ENCODE measurements around the gene KRTAP19-1. TPM values are rescaled to one million over a fixed set of nuclear protein-coding genes. Genes with fewer than 3 reads are reported as not detected.

The KRTAP19-1 gene
- polyA plus RNA-seq, 1 experiment = not detected

DNA sequence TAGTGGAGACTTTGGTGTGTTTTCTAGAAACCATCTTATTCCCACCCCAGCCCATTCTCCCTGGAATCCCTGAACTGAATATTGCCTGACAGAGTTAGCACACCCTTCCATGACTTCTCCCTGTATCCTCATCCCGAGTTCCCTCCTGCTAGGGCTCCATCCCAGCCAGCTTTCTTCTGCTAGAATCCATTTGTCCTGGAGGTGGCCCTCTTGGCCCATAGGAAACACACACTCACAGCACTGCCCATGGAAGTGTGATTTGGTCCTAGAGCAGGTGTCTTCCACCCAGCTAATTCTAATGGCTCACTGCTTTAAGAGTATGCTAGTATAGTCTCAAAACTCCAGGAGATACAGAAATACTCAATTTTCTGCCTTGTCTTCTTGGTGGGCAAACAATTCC lies 36.0 kb downstream of the KRTAP19-1 start:
- Histone ChIP-seq H3K4me3 (ENCODE audit: low read depth, low read length) (no peak overlapping the region), H3K27me3 (ENCODE audit: control insufficient read depth, insufficient read depth, low read length) (no peaks in the 10 kb centered on the region), H3K36me3 (ENCODE audit: control insufficient read depth, insufficient read depth, low read length) (no peaks in the 10 kb centered on the region)
- CTCF ChIA-PET = no interaction called here
- no peak for DNase-seq (ENCODE audit: low read depth)
- POLR2A ChIA-PET = no interaction called here
- TF ChIP-seq, protein P1, sequence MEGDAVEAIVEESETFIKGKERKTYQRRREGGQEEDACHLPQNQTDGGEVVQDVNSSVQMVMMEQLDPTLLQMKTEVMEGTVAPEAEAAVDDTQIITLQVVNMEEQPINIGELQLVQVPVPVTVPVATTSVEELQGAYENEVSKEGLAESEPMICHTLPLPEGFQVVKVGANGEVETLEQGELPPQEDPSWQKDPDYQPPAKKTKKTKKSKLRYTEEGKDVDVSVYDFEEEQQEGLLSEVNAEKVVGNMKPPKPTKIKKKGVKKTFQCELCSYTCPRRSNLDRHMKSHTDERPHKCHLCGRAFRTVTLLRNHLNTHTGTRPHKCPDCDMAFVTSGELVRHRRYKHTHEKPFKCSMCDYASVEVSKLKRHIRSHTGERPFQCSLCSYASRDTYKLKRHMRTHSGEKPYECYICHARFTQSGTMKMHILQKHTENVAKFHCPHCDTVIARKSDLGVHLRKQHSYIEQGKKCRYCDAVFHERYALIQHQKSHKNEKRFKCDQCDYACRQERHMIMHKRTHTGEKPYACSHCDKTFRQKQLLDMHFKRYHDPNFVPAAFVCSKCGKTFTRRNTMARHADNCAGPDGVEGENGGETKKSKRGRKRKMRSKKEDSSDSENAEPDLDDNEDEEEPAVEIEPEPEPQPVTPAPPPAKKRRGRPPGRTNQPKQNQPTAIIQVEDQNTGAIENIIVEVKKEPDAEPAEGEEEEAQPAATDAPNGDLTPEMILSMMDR (IDR thresholded peaks at IDR 0.05; ENCODE audit: insufficient read depth, low read depth, low read length) = no peak

DNA sequence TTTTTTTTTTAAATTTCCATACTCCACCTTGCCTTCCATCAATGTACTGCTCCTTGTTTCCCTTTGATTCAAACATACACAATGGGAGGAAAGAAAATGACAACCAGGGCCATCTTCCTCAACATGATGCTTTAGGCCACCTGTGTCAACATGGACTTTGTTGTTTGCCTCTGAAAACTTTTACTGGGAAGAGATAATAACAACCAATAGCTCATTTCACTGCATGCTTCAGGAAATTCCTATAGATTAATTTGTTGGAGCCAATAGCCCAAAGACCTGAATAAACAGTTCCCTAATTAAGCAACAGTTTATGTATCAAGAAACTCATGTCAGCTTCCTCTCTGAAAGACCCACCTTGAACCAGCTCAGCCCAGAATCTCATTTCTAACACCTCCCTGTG lies 36.9 kb downstream of the KRTAP19-1 start:
- DNase-seq (ENCODE audit: low read depth) = no peak
- CTCF ChIA-PET = interaction anchor here (0.6 kb wide), 1 partner anchor 421 kb away, joined by 4 read pairs; no protein-coding TSS in a partner anchor
- Histone ChIP-seq H3K36me3 (ENCODE audit: control insufficient read depth, insufficient read depth, low read length) (no peaks in the 10 kb centered on the region), H3K27me3 (ENCODE audit: control insufficient read depth, insufficient read depth, low read length) (no peaks in the 10 kb centered on the region), H3K4me3 (ENCODE audit: low read depth, low read length) (no peak overlapping the region)
- TF ChIP-seq, protein P1 (IDR thresholded peaks at IDR 0.05; ENCODE audit: insufficient read depth, low read depth, low read length) = no peak
- POLR2A ChIA-PET = no interaction called here

DNA sequence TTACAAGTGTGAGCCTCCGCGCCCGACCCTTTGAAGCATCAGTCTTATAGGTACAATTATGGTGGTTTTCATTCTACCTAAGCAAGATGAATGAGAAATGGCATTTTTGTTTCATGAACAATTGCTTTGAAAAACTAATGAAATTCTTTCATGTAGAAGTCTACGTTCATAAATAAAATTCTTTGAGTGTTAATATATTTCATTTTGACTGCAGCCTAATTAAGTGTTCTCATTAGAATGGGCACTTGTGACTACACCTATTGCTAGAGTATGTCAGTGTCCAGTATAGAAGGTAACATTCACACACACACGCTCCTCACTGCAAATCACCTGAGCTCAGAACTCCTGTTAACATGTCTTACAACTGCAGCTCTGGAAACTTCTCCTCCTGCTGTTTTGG lies 40.2 kb downstream of the KRTAP19-1 start, which contains the start of gene KRTAP15-1:
Gene KRTAP15-1 (plus strand): TSS at position 301 of the 400 bp plus-strand sequence. CDS start 53 bp downstream, at position 354.
- TF ChIP-seq, protein P1 (IDR thresholded peaks at IDR 0.05; ENCODE audit: insufficient read depth, low read depth, low read length) = no peak
- Histone ChIP-seq H3K4me3 (ENCODE audit: low read depth, low read length) (no peak within 1 kb of the TSS), H3K27me3 (ENCODE audit: control insufficient read depth, insufficient read depth, low read length) (no peaks in the 10 kb centered on the region), H3K36me3 (ENCODE audit: control insufficient read depth, insufficient read depth, low read length) (no peaks in the 10 kb centered on the region)
- ChIA-PET CTCF (no interaction called here), POLR2A (no interaction called here)
- DNase-seq (ENCODE audit: low read depth) = no peak

DNA sequence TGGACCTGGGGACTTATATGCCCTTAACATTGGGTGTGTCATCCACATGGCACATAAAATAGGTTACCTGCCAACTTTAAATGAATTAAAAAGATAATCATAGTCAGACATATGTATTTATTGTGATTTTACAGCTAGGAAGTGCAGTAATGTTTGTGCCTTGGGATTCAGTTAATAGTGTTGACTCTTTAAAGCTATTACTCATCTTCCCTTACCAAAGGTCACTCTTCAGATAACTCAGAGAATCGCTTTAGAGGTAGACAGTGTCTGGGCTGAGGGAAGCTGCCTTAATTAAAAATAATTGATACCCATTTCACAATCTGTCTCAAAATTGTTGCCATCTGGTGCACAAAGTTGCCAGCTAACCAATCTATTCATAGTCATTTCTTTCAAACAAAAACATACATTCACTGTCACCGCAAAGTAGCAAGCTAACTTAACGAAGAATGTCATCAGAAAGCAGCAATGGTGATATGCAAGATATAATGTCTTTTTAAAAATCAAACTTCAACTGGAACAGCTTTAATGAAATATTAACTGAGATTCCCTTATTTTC lies 43.1 kb downstream of the KRTAP19-1 start:
- TF ChIP-seq, protein P1 (IDR thresholded peaks at IDR 0.05; ENCODE audit: insufficient read depth, low read depth, low read length) = no peak
- POLR2A ChIA-PET = no interaction called here
- Histone ChIP-seq H3K36me3 (ENCODE audit: control insufficient read depth, insufficient read depth, low read length) (no peaks in the 10 kb centered on the region), H3K27me3 (ENCODE audit: control insufficient read depth, insufficient read depth, low read length) (no peaks in the 10 kb centered on the region), H3K4me3 (ENCODE audit: low read depth, low read length) (no peak overlapping the region)
- CTCF ChIA-PET = no interaction called here
- no peak for DNase-seq (ENCODE audit: low read depth)

DNA sequence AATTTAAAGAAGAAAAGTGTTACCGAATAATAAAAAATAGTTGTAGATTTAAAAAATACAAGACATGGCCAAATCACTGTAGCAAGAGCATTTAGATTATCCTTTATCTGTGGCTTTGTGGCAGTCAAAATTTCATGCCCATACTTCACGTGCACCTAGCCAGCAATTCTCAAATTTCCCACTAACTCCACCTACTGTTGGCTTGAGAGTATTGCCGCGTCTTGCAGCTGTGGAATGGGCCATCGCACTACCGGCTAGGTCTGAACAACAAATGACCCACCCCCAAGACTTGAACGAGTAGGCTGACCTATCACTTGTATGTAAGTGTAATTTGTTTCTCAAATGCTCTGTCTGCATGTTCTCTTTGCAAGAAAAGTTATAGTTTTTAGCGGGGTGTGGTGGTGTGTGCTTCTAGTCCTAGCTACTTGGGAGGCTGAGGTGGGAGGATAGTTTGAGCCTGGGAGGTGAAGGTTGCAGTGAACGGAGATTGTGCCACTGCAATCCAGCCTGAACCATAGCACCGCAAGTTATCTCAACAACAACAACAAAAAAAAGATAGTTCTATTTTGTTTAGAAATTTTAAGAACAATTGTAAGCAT lies 46.0 kb downstream of the KRTAP19-1 start:
- DNase-seq (ENCODE audit: low read depth) = no peak
- CTCF ChIA-PET = no interaction called here
- no peaks in the 10 kb centered on the region for H3K27me3 ChIP-seq (ENCODE audit: control insufficient read depth, insufficient read depth, low read length)
- H3K4me3 ChIP-seq (ENCODE audit: low read depth, low read length) = no peak overlapping the region
- no peaks in the 10 kb centered on the region for H3K36me3 ChIP-seq (ENCODE audit: control insufficient read depth, insufficient read depth, low read length)
- POLR2A ChIA-PET = no interaction called here
- TF ChIP-seq, protein P1 (IDR thresholded peaks at IDR 0.05; ENCODE audit: insufficient read depth, low read depth, low read length) = no peak; the same call in 1 of the 2 replicates
